GDM1 (cell line): ENCODE data around the gene TMEM44.
A peak's percentile ranks its signal among the peaks of the same experiment; 100 is the strongest.
"Not testable (repeated sequence)": the region's sequence is repeated elsewhere in the genome, so short reads cannot be mapped to it uniquely, and the experiment has no call there.

Source experiments
- DNase-seq: peaks from one replicate; lab custom pipeline; 2025; lab: John Stamatoyannopoulos, UW

The TMEM44 gene

GRCh38 chr3:194555175-194556062 lies 77.8 kb downstream of the TMEM44 start:
- DNase-seq, result no peak

GRCh38 chr3:194554473-194555123 lies 78.6 kb downstream of the TMEM44 start:
- no peak for DNase-seq

DNA sequence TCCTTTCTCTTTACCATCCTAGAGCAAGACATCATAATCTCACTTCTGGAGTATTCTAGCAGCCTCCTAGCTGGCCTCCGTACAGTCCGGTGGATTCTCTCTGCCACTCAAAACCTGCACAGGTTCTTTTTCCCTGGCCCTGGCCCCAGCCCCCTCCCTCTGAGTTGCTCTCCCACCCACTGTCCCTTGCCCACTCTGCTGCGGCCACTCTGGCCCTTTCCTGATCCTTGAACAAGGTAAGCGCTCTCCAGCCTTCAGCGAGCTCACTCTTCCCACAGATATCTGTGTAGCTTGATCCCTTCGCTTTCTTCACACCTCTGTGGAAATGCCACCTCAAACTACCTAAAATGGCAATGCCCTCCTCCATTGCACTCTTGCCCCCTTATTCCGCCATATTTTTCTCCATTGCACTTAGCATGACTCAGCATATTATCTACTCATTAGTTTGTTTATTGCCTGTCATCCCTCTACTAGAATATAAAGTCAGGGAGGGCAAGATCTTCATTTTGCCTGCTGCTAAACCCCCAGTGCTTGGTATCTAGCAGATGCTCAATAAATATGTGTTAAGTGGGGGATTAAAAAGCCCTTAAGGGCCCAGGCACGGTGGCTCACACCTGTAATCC lies 80.8 kb downstream of the TMEM44 start:
- no peak for DNase-seq

- no peak for DNase-seq
These were observed 83.4 kb downstream of the TMEM44 start for GRCh38 chr3:194549853-194550252.

- DNase-seq, result no peak
These were observed 84.6 kb downstream of the TMEM44 start for GRCh38 chr3:194548346-194549321.

- no peak for DNase-seq
These were observed 86.2 kb downstream of the TMEM44 start for GRCh38 chr3:194547042-194547441.

- not testable (repeated sequence) for DNase-seq
These were observed 87.7 kb downstream of the TMEM44 start for GRCh38 chr3:194545538-194545937.

GRCh38 chr3:194543550-194543949 lies 89.7 kb downstream of the TMEM44 start:
- no peak for DNase-seq

- DNase-seq, result no peak
These were observed 91.7 kb downstream of the TMEM44 start for GRCh38 chr3:194541483-194541882.

GRCh38 chr3:194540274-194540905 lies 92.8 kb downstream of the TMEM44 start:
- peak; percentile 33 for DNase-seq

GRCh38 chr3:194539498-194539897 lies 93.7 kb downstream of the TMEM44 start:
- DNase-seq, result no peak

- no peak for DNase-seq
These were observed 95.4 kb downstream of the TMEM44 start for GRCh38 chr3:194537732-194538247.
